Activated CD4-positive, alpha-beta T cell treated with anti-CD3 and anti-CD28 coated beads for 36 hours (primary cell): ENCODE data around the gene NAV2. TPM values are rescaled to one million over a fixed set of nuclear protein-coding genes. Genes with fewer than 3 reads are reported as not detected.
A peak's percentile ranks its signal among the peaks of the same experiment; 100 is the strongest.

Experiments used
- ATAC-seq: fragments of 200-7000 bp; cut with Tn5 transposase; one replicate; pipeline ENCODE4 v1.10.0; 2021; ENCODE audit warnings: mild to moderate bottlenecking, moderate library complexity
- CTCF ChIA-PET: fragments of 350-600 bp; sonication (Branson Sonifier 250); formaldehyde crosslinking; loops from one replicate; lab custom pipeline; 2021; ENCODE audit warnings: antibody characterized with exemption; lab: Charles Lee
- POLR2A ChIA-PET: fragments of 350-600 bp; sonication (Branson Sonifier 250); formaldehyde crosslinking; loops from one replicate; lab custom pipeline; 2021; ENCODE audit warnings: antibody characterized with exemption, inconsistent platforms; lab: Charles Lee
- DNase-seq: peaks from one replicate; pipeline ENCODE4 v3.0.0-alpha.2; 2020
- H3K27ac Mint-ChIP-seq: one replicate; pipeline ENCODE4 v1.8.0; 2021; ENCODE audit warnings: mixed read lengths
- H3K27me3 Mint-ChIP-seq: one replicate; pipeline ENCODE4 v1.8.0; 2021; ENCODE audit warnings: mixed read lengths
- H3K36me3 Mint-ChIP-seq: one replicate; pipeline ENCODE4 v1.8.0; 2021; ENCODE audit warnings: low read depth, mixed read lengths
- H3K4me1 Mint-ChIP-seq: one replicate; pipeline ENCODE4 v1.8.0; 2021; ENCODE audit warnings: mixed read lengths
- H3K4me3 Mint-ChIP-seq: one replicate; pipeline ENCODE4 v1.8.0; 2021; ENCODE audit warnings: mild to moderate bottlenecking, moderate library complexity, mixed read lengths
- H3K9me3 Mint-ChIP-seq: one replicate; pipeline ENCODE4 v1.8.0; 2021; ENCODE audit warnings: low read depth, mixed read lengths
- intact Hi-C, 2 experiments: fragments of 100-400 bp; cut with DNase I in 1 of 2; cut with micrococcal nuclease in 1 of 2; formaldehyde crosslinking; loops; one replicate each; pipeline versions ENCODE4 v1.14.2 to v1.15.1; 2022 to 2024; cut with DNase I, micrococcal nuclease
- microRNA-seq: library from miRNA; unstranded; fragments of <30 nt; microRNA quantifications from one replicate; pipeline ENCODE4 v1.2.0, GENCODE V29; 2021; ENCODE audit warnings: borderline replicate concordance
- total RNA-seq, 2 experiments: library from RNA; stranded (reverse); gene quantifications; one replicate each; pipeline ENCODE4 v1.2.3, GENCODE V29; 2021

Gene NAV2
- total RNA-seq, 2 experiments from 2014 or later = 0.54 to 0.55 TPM

GRCh38 chr11:20162824-20163782 is 450.5 kb downstream of the NAV2 start:
- Mint-ChIP-seq H3K4me1 (peaks cover 18% of the 10 kb centered on the region), H3K4me3 (peak overlapping the region; percentile 40), H3K27me3 (peaks cover 85% of the 10 kb centered on the region), H3K27ac (peak overlapping the region; percentile 4), H3K36me3 (no peaks in the 10 kb centered on the region), H3K9me3 (peaks cover 4% of the 10 kb centered on the region)
- DNase-seq (peak; percentile 52), ATAC-seq (peak; percentile 30)
- POLR2A ChIA-PET = no interaction called here
- intact Hi-C loops = loop anchor here in 1 of 2 experiments (5.0 kb wide), 2 partner anchors 44 to 509 kb away; no protein-coding TSS in a partner anchor
- CTCF ChIA-PET = interaction anchor here (2.1 to 5.3 kb wide), 3 partner anchors 8 to 34 kb away, joined by 8 to 19 read pairs (median 8); no protein-coding TSS in a partner anchor

GRCh38 chr11:20163783-20164481 is 451.3 kb downstream of the NAV2 start:
- ATAC-seq (no peak), DNase-seq (no peak)
- no peak overlapping the region for H3K4me3 Mint-ChIP-seq
- intact Hi-C loops = loop anchor here in 1 of 2 experiments (5.0 kb wide), 2 partner anchors 43 to 508 kb away; no protein-coding TSS in a partner anchor
- H3K27me3 Mint-ChIP-seq = peaks cover 80% of the 10 kb centered on the region
- no peak overlapping the region for H3K27ac Mint-ChIP-seq
- no peaks in the 10 kb centered on the region for H3K36me3 Mint-ChIP-seq
- peaks cover 13% of the 10 kb centered on the region for H3K4me1 Mint-ChIP-seq
- peaks cover 3% of the 10 kb centered on the region for H3K9me3 Mint-ChIP-seq
- CTCF ChIA-PET = interaction anchor here (2.1 to 5.3 kb wide), 3 partner anchors 9 to 35 kb away, joined by 8 to 19 read pairs (median 8); no protein-coding TSS in a partner anchor
- POLR2A ChIA-PET = no interaction called here

Small RNA genes lying within 50 kb of the gene (microRNA-seq; reads per million reads assigned to microRNA genes)
- not detected for gene MIR4694
